ENCODE results near the gene STIM1. TPM values are rescaled to one million over a fixed set of nuclear protein-coding genes. Genes with fewer than 3 reads are reported as not detected.

STIM1 gene
- total and polyA plus RNA-seq, 4 donors: 12.1 to 56.4 (median 41.2) TPM

DNA sequence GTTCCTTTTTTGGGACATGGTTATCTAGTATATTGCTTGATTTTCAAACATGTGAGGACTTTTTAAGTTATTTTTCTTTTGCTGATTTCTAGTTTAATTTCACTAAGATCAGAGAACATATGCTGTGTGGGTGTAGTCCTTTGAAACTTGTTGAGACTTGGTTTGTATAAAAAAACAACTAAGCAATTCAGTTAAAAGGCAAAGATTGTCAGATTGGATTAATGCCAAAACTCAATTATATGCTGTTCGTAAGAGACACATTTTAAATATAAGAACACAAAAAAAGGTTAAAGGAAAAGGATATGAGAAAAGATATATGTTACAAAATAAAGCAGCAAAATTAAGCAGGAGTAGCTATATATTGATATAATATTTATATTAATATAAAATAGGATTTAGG, 221.3 kb downstream of the STIM1 start:
- ATAC-seq (ENCODE audit: insufficient read depth, low FRiP score) (no peak), DNase-seq (no peak)
- H3K9me3 ChIP-seq (ENCODE audit: control insufficient read depth in 4 of 4, insufficient read depth in 3 of 4, low read length in 3 of 4): no peaks in the 10 kb centered on the region
- no peaks in the 10 kb centered on the region for H3K27me3 ChIP-seq (ENCODE audit: control insufficient read depth in 3 of 3, insufficient read depth in 3 of 3, low read length in 2 of 3)
- peaks cover 0 to 7% (median 2%) of the 10 kb centered on the region in 4 donors for H3K36me3 ChIP-seq (ENCODE audit: control insufficient read depth in 4 of 4, insufficient read depth in 4 of 4, low read length in 4 of 4)
- peaks cover 0 to 9% (median 5%) of the 10 kb centered on the region in 5 donors for H3K4me1 ChIP-seq (ENCODE audit: control insufficient read depth in 5 of 5, insufficient read depth in 5 of 5, low read length in 5 of 5)
- H3K27ac ChIP-seq (ENCODE audit: low read depth in 1 of 2, low read length in 1 of 2): no peak overlapping the region
- H3K4me3 ChIP-seq: no peak overlapping the region
- no peak for TF ChIP-seq CTCF (IDR thresholded peaks at IDR 0.05; ENCODE audit: control extremely low read depth, extremely low read depth)
- WGBS, 2 donors: 80 to 83% methylated on average over 1 of the region's 1 CpG
- no peak overlapping the region for H3K9ac ChIP-seq (ENCODE audit: insufficient read depth in 1 of 2, low read length in 2 of 2)

- no peaks in the 10 kb centered on the region for H3K27me3 ChIP-seq (ENCODE audit: control insufficient read depth in 3 of 3, insufficient read depth in 3 of 3, low read length in 2 of 3)
- H3K9ac ChIP-seq (ENCODE audit: insufficient read depth in 1 of 2, low read length in 2 of 2): no peak overlapping the region
- no peaks in the 10 kb centered on the region for H3K9me3 ChIP-seq (ENCODE audit: control insufficient read depth in 4 of 4, insufficient read depth in 3 of 4, low read length in 3 of 4)
- no peak for TF ChIP-seq CTCF (IDR thresholded peaks at IDR 0.05; ENCODE audit: control extremely low read depth, extremely low read depth)
- no peak overlapping the region for H3K27ac ChIP-seq (ENCODE audit: low read depth in 1 of 2, low read length in 1 of 2)
- H3K4me3 ChIP-seq: no peak overlapping the region
- ATAC-seq (ENCODE audit: insufficient read depth, low FRiP score) (no peak), DNase-seq (no peak)
- 78 to 85% methylated on average over 9 of the region's 9 CpGs for WGBS, 2 donors
- H3K36me3 ChIP-seq (ENCODE audit: control insufficient read depth in 4 of 4, insufficient read depth in 4 of 4, low read length in 4 of 4): peaks cover 7 to 35% (median 19%) of the 10 kb centered on the region in 4 donors
- H3K4me1 ChIP-seq (ENCODE audit: control insufficient read depth in 5 of 5, insufficient read depth in 5 of 5, low read length in 5 of 5): no peaks in the 10 kb centered on the region
Measured at GRCh38 chr11:4083198-4083597, 227.7 kb downstream of the STIM1 start.

- H3K27ac ChIP-seq (ENCODE audit: low read depth in 1 of 2, low read length in 1 of 2): no peak overlapping the region
- no peak overlapping the region for H3K9ac ChIP-seq (ENCODE audit: insufficient read depth in 1 of 2, low read length in 2 of 2)
- H3K36me3 ChIP-seq (ENCODE audit: control insufficient read depth in 4 of 4, insufficient read depth in 4 of 4, low read length in 4 of 4): peaks cover 7 to 40% (median 19%) of the 10 kb centered on the region in 4 donors
- no peaks in the 10 kb centered on the region for H3K9me3 ChIP-seq (ENCODE audit: control insufficient read depth in 4 of 4, insufficient read depth in 3 of 4, low read length in 3 of 4)
- no peaks in the 10 kb centered on the region for H3K27me3 ChIP-seq (ENCODE audit: control insufficient read depth in 3 of 3, insufficient read depth in 3 of 3, low read length in 2 of 3)
- ATAC-seq (ENCODE audit: insufficient read depth, low FRiP score) (no peak), DNase-seq (no peak)
- H3K4me3 ChIP-seq: no peak overlapping the region
- H3K4me1 ChIP-seq (ENCODE audit: control insufficient read depth in 5 of 5, insufficient read depth in 5 of 5, low read length in 5 of 5): no peaks in the 10 kb centered on the region
- TF ChIP-seq CTCF (IDR thresholded peaks at IDR 0.05; ENCODE audit: control extremely low read depth, extremely low read depth): no peak
- 96 to 97% methylated on average over 12 of the region's 12 CpGs for WGBS, 2 donors
Measured at GRCh38 chr11:4084406-4085125, 229.1 kb downstream of the STIM1 start.

- H3K27me3 ChIP-seq (ENCODE audit: control insufficient read depth in 3 of 3, insufficient read depth in 3 of 3, low read length in 2 of 3): no peaks in the 10 kb centered on the region
Measured at GRCh38 chr11:4085575-4085974, 230.1 kb downstream of the STIM1 start.

More at GRCh38 chr11:4085575-4085974, 230.1 kb downstream of the STIM1 start:
- TF ChIP-seq CTCF (IDR thresholded peaks at IDR 0.05; ENCODE audit: control extremely low read depth, extremely low read depth): no peak
- H3K4me3 ChIP-seq: no peak overlapping the region
- DNase-seq: no peak
- no peak for ATAC-seq (ENCODE audit: insufficient read depth, low FRiP score)
- H3K9ac ChIP-seq (ENCODE audit: insufficient read depth in 1 of 2, low read length in 2 of 2): no peak overlapping the region
- H3K27ac ChIP-seq (ENCODE audit: low read depth in 1 of 2, low read length in 1 of 2): no peak overlapping the region
- peaks cover 7 to 40% (median 21%) of the 10 kb centered on the region in 4 donors for H3K36me3 ChIP-seq (ENCODE audit: control insufficient read depth in 4 of 4, insufficient read depth in 4 of 4, low read length in 4 of 4)
- H3K4me1 ChIP-seq (ENCODE audit: control insufficient read depth in 5 of 5, insufficient read depth in 5 of 5, low read length in 5 of 5): no peaks in the 10 kb centered on the region
- no peaks in the 10 kb centered on the region for H3K9me3 ChIP-seq (ENCODE audit: control insufficient read depth in 4 of 4, insufficient read depth in 3 of 4, low read length in 3 of 4)
